IMR-90 (cell line): ENCODE measurements around the gene PEX14. TPM values are rescaled to one million over a fixed set of nuclear protein-coding genes. Genes with fewer than 3 reads are reported as not detected.

Experiments
- ATAC-seq: fragments of 200-7000 bp; cut with Tn5 transposase; 2 replicates; pipeline ENCODE4 v1.9.1; 2020; ENCODE audit warnings: low read depth, mild to moderate bottlenecking, moderate library complexity
- BruUV-seq: library from RNA; stranded (reverse); fragments of 400-500 nt; replicated peaks from 2 replicates; lab custom pipeline; 2021; lab: Mats Ljungman, UMichigan
- CTCF ChIA-PET: fragments of 300-600 bp; formaldehyde crosslinking; extraction: SDS; loops from one replicate; lab custom pipeline; 2021; ENCODE audit warnings: antibody characterized with exemption; lab: Yijun Ruan, JAX
- POLR2A ChIA-PET: fragments of 300-600 bp; sonication (Branson Sonifier 250); formaldehyde crosslinking; loops from one replicate; lab custom pipeline; 2022; ENCODE audit warnings: antibody characterized with exemption; ENCODE audit not compliant: unreplicated experiment; lab: Charles Lee
- DNase-seq: peaks from one replicate; pipeline ENCODE4 v3.0.0; 2013
- H2AFZ ChIP-seq: replicated peaks from 2 replicates; pipeline ENCODE3; 2013; ENCODE audit warnings: low read length, mild to moderate bottlenecking; ENCODE audit not compliant: poor library complexity
- H2AK5ac ChIP-seq: 2 replicates; pipeline ENCODE4 v1.6.1; 2013; ENCODE audit warnings: low read depth, low read length, inconsistent platforms
- H2AK9ac ChIP-seq: replicated peaks from 2 replicates; pipeline ENCODE3; 2013; ENCODE audit warnings: mild to moderate bottlenecking, low read depth, low read length, moderate library complexity; ENCODE audit not compliant: poor library complexity
- H2BK120ac ChIP-seq: 2 replicates; pipeline ENCODE4 v1.6.1; 2013; ENCODE audit warnings: low read depth, low read length, inconsistent platforms
- H2BK15ac ChIP-seq: 3 replicates; pipeline ENCODE4 v1.6.1; 2013; ENCODE audit warnings: low read depth, low read length, inconsistent platforms
- H2BK20ac ChIP-seq: 2 replicates; pipeline ENCODE4 v1.6.1; 2013; ENCODE audit warnings: low read depth, mild to moderate bottlenecking, inconsistent platforms, low read length, moderate library complexity
- H2BK5ac ChIP-seq: 2 replicates; pipeline ENCODE4 v1.6.1; 2013; ENCODE audit warnings: mild to moderate bottlenecking, low read depth, low read length, inconsistent platforms; ENCODE audit not compliant: poor library complexity, severe bottlenecking
- H3K14ac ChIP-seq: replicated peaks from 2 replicates; pipeline ENCODE4 v1.6.1; 2013; ENCODE audit warnings: low read depth, low read length, inconsistent platforms
- H3K18ac ChIP-seq: 2 replicates; pipeline ENCODE4 v1.6.1; 2013; ENCODE audit warnings: low read depth, low read length, control low read depth
- H3K23ac ChIP-seq: 2 replicates; pipeline ENCODE4 v1.6.1; 2013; ENCODE audit warnings: low read depth, low read length, inconsistent platforms
- H3K27ac ChIP-seq: 2 replicates; pipeline ENCODE4 v1.5.1; 2013; ENCODE audit warnings: mild to moderate bottlenecking, control low read depth, low read length; ENCODE audit not compliant: insufficient read depth
- H3K27me3 ChIP-seq: 2 replicates; pipeline ENCODE4 v1.6.1; 2013; ENCODE audit warnings: low read length; ENCODE audit not compliant: control insufficient read depth, insufficient read depth
- H3K36me3 ChIP-seq: 2 replicates; pipeline ENCODE4 v1.6.1; 2013; ENCODE audit warnings: low read length, mixed read lengths; ENCODE audit not compliant: control insufficient read depth, insufficient read depth
- H3K4ac ChIP-seq: 2 replicates; pipeline ENCODE4 v1.6.1; 2013; ENCODE audit warnings: low read depth, low read length, inconsistent platforms
- H3K4me1 ChIP-seq: 2 replicates; pipeline ENCODE4 v1.6.1; 2013; ENCODE audit warnings: low read length, mixed read lengths; ENCODE audit not compliant: control insufficient read depth, insufficient read depth
- H3K4me2 ChIP-seq: 2 replicates; pipeline ENCODE4 v1.6.1; 2013; ENCODE audit warnings: low read depth, mild to moderate bottlenecking, control low read depth, low read length, moderate library complexity
- H3K4me3 ChIP-seq: 2 replicates; pipeline ENCODE4 v1.5.1; 2013; ENCODE audit warnings: low read depth, mild to moderate bottlenecking, control low read depth, low read length, moderate library complexity; ENCODE audit not compliant: insufficient read depth
- H3K56ac ChIP-seq: 2 replicates; pipeline ENCODE4 v1.6.1; 2013; ENCODE audit warnings: low read length, inconsistent platforms; ENCODE audit not compliant: insufficient read depth; ENCODE audit errors: extremely low read depth
- H3K79me1 ChIP-seq, 2 experiments: 2 replicates each; pipeline ENCODE4 v1.6.1; 2013; ENCODE audit warnings: low read length in 2 of 2, inconsistent platforms in 1 of 2, low read depth in 1 of 2
- H3K9ac ChIP-seq: 2 replicates; pipeline ENCODE4 v1.6.1; 2013; ENCODE audit warnings: low read depth, low read length, control low read depth
- H3K9me1 ChIP-seq: 2 replicates; pipeline ENCODE4 v1.6.1; 2013; ENCODE audit warnings: low read length, inconsistent platforms; ENCODE audit not compliant: insufficient read depth
- H3K9me3 ChIP-seq: 2 replicates; pipeline ENCODE4 v1.6.1; 2013; ENCODE audit warnings: low read length; ENCODE audit not compliant: control insufficient read depth, insufficient read depth
- H4K20me1 ChIP-seq: 2 replicates; pipeline ENCODE4 v1.6.1; 2013; ENCODE audit warnings: low read length, inconsistent platforms; ENCODE audit not compliant: insufficient read depth
- H4K5ac ChIP-seq: 2 replicates; pipeline ENCODE4 v1.6.1; 2013; ENCODE audit warnings: mild to moderate bottlenecking, low read depth, low read length, control low read depth
- H4K8ac ChIP-seq, 2 experiments: 2 replicates each; pipeline ENCODE4 v1.6.1; 2013; ENCODE audit warnings: low read depth in 2 of 2, low read length in 2 of 2, control low read depth in 1 of 2, inconsistent platforms in 1 of 2
- H4K91ac ChIP-seq: 2 replicates; pipeline ENCODE4 v1.6.1; 2013; ENCODE audit warnings: low read depth, low read length, inconsistent platforms; ENCODE audit not compliant: insufficient read depth
- CEBPB ChIP-seq: IDR thresholded peaks from 2 replicates; pipeline ENCODE4 v1.6.1; 2012; ENCODE audit warnings: low read depth, low read length, improper control_type of control experiment
- NFE2L2 ChIP-seq: fragments of 150-350 bp; IDR thresholded peaks from 2 replicates; pipeline ENCODE4 v1.6.1; 2016; ENCODE audit warnings: low read depth, mild to moderate bottlenecking, low read length
- POLR2A ChIP-seq: IDR thresholded peaks from 2 replicates; pipeline ENCODE4 v1.6.1; 2012; ENCODE audit warnings: mild to moderate bottlenecking, low read depth, low read length
- SMC3 ChIP-seq: fragments of 150-350 bp; IDR thresholded peaks from 2 replicates; pipeline ENCODE4 v1.6.1; 2016; ENCODE audit warnings: low read depth, mild to moderate bottlenecking, antibody characterized with exemption, low read length, moderate library complexity
- WGBS, 2 experiments: methylation state at CpG; one replicate each; pipeline versions ENCODE4 v1.1.5 to v1.1.7; 2013; ENCODE audit warnings: missing lambda C conversion rate in 2 of 2; ENCODE audit not compliant: insufficient read length in 1 of 2; ENCODE audit errors: extremely low coverage in 2 of 2; 5-methylcytosine and 5-hydroxymethylcytosine counted together
- dilution Hi-C: fragments of 300-500 bp; cut with HindIII; formaldehyde crosslinking; loops from one replicate; pipeline ENCODE4 v1.14.3; 2018; ENCODE audit warnings: low sequenced_read_pairs; ENCODE audit not compliant: unreplicated experiment
- in situ Hi-C: fragments of 300-500 bp; cut with MboI; formaldehyde crosslinking; loops from 3 replicates; pipeline ENCODE4 v1.14.3; 2019; ENCODE audit warnings: low sequenced_read_pairs, inconsistent platforms, mixed read lengths
- intact Hi-C: fragments of 100-400 bp; cut with micrococcal nuclease; formaldehyde crosslinking; loops from 2 replicates; pipeline ENCODE4 v1.10.0; 2022
- polyA plus RNA-seq, 3 experiments: library from polyadenylated mRNA; depleted of rRNA; stranded (reverse); fragments of >200 nt; gene quantifications; 2 replicates each; pipeline ENCODE4 v1.2.3, GENCODE V29; 2012; ENCODE audit warnings: low replicate concordance in 1 of 3
- total RNA-seq: library from RNA; depleted of rRNA; stranded (reverse); fragments of >200 nt; gene quantifications from 2 replicates; pipeline ENCODE4 v1.2.3, GENCODE V29; 2012

PEX14 gene
- total and polyA plus RNA-seq, 2 of the 4 experiments (the other 2 are of a cell fraction) = 9.5 to 22.5 TPM

GRCh38 chr1:10498231-10498630 lies 23.5 kb downstream of the PEX14 start:
- Histone ChIP-seq H2BK5ac (no peak overlapping the region), H4K20me1 (peaks cover 21% of the 10 kb centered on the region), H3K9ac (no peak overlapping the region), H4K5ac (no peak overlapping the region), H3K56ac (no peak overlapping the region), H3K4me3 (no peak overlapping the region), H3K4ac (no peak overlapping the region), H3K23ac (no peak overlapping the region), H3K79me1 (peaks cover 19 to 57% of the 10 kb centered on the region in 2 experiments), H4K8ac (no peak overlapping the region), H2AK5ac (no peak overlapping the region), H2BK15ac (no peak overlapping the region), H3K36me3 (peaks cover 3% of the 10 kb centered on the region; the same call in 1 of the 2 replicates), H2AFZ (no peak overlapping the region), H4K91ac (no peak overlapping the region), H3K27me3 (no peaks in the 10 kb centered on the region), H3K9me1 (no peaks in the 10 kb centered on the region), H2BK120ac (no peak overlapping the region), H3K14ac (no peak overlapping the region), H3K4me1 (peaks cover 5% of the 10 kb centered on the region), H3K18ac (no peak overlapping the region), H3K4me2 (no peak overlapping the region), H3K27ac (no peak overlapping the region), H2AK9ac (no peak overlapping the region), H2BK20ac (no peak overlapping the region), H3K9me3 (no peaks in the 10 kb centered on the region)
- 100% methylated on average over 1 of the region's 8 CpGs; no CpG with 5 or more reads in 1 of the 2 experiments for WGBS, 2 experiments
- TF ChIP-seq CEBPB (no peak), POLR2A (no peak), NFE2L2 (no peak), SMC3 (no peak)
- BruUV-seq = no TSS peak
- POLR2A ChIA-PET = no interaction called here
- no peak for DNase-seq
- intact Hi-C loops (no loop called here), in situ Hi-C loops (no loop called here), dilution Hi-C loops (no loop called here)
- ATAC-seq = no peak
- CTCF ChIA-PET = interaction anchor here (1.4 kb wide), 1 partner anchor 9 kb away, joined by 5 read pairs; no protein-coding TSS in a partner anchor
